GF-D8 (cell line): Measurements from ENCODE around the gene TRAPPC12.

Source experiments
- DNase-seq: peaks from one replicate; lab custom pipeline; 2025; lab: John Stamatoyannopoulos, UW

TRAPPC12 gene

GRCh38 chr2:3468296-3468988 is 88.9 kb downstream of the TRAPPC12 start:
- DNase-seq, result no peak

DNA sequence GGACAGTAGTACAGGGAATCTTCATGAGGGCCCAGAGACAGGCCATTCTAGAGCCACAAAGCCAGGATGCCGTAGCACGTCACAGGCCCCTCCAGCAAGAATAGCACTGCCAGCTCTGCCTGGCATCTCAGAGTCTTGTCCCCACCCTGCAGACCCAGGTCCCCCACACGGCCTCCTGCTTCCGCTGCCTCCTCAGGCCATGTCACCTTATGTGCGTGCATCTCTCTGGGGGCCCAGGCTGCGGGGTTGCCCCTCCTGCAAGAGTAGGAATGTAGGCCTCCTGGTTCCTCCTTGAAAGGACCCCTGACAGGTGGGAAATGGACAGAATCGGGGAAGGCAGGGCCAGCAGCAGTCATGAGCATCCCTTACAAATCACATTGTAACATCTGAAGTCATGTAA is 90.0 kb downstream of the TRAPPC12 start:
- DNase-seq, result no peak

DNA sequence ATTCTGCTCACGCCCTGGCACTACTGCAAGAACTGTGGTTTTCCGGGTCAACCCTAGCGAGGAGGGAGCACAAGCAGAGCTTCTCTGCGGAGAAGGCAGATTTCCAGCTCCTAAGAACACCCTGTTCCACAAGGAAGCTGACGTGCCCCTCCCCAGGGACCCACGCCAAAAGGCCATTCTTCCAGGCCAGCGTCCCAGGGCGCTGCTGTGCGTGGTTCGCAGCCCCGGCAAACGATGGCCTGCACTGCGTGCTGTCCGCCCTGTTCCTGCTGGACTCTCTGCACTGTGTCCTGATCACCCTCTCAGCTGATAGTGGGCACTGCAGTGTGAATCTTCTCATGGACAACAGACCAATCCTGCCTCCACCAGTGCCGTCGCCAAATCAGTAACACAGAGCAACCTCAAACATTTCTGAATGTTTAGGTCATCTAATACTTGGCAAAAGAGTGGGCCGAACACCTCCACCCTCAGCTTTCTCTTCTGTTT is 90.7 kb downstream of the TRAPPC12 start:
- DNase-seq, result no peak

DNA sequence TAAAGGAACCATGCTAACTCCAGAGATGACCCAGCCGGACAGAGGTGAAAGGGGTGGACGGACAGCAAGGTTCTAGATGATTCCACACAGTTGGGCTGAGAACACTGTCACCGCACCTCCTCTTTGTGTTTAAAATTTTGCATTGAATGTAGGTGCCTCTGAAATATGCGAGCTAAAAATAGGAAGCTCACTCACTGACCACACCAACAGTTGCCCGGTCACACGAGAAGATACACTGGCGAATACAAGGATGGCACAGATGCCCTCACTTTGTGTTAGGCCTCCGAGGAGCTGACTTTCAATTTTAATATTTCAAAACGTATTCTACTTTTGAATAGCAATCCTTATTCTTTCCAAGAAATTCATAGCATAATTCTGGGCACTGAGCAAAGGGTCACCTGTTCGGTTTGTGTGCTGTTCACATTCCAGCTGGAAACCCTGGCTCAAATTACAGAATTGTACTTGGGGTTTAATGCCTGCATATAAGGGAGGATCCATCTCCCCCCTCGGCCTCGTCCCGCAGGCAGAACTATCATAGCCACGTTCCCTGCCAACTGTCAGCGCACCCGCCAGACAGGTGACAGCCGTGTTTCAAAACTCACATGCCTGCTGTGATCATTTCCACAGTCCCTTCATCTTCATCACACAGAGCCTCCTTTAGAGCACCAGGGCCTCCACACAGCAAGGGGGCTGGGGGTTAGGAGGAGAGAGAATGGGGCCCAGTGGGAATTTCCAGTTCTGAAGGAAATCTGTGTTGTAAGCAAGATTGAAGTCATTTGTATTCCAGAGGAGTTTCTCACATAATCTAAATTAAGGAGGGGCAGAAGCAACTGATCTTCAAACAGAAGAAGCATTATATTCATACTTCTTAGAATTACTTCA is 91.6 kb downstream of the TRAPPC12 start:
- DNase-seq, result no peak

GRCh38 chr2:3472296-3472695 is 92.8 kb downstream of the TRAPPC12 start:
- no peak for DNase-seq

GRCh38 chr2:3472966-3473365 is 93.5 kb downstream of the TRAPPC12 start:
- no peak for DNase-seq

- DNase-seq, result no peak
Measured at GRCh38 chr2:3475771-3476170, 96.3 kb downstream of the TRAPPC12 start.

GRCh38 chr2:3476321-3476984 is 97.0 kb downstream of the TRAPPC12 start:
- no peak for DNase-seq

GRCh38 chr2:3476985-3477327 is 97.5 kb downstream of the TRAPPC12 start:
- no peak for DNase-seq

DNA sequence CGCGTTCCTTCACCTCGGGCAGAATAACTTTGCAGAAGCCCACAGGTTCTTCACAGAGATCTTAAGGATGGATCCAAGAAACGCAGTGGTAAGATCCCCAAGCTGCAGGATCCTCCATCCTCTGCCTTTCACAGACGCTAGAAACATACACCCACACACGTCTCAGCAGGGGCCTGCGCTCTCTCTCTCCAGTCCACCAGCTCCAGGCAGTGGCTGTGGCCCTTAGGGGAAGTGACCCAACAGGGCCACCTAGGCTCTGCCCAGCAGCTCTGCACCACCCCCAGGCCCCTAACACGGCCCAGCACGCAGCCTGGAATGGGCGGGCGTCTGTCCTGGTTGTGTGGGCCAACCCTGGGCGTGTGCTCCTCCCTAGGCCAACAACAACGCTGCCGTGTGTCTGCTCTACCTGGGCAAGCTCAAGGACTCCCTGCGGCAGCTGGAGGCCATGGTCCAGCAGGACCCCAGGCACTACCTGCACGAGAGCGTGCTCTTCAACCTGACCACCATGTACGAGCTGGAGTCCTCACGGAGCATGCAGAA is 99.4 kb downstream of the TRAPPC12 start:
- no peak for DNase-seq

DNA sequence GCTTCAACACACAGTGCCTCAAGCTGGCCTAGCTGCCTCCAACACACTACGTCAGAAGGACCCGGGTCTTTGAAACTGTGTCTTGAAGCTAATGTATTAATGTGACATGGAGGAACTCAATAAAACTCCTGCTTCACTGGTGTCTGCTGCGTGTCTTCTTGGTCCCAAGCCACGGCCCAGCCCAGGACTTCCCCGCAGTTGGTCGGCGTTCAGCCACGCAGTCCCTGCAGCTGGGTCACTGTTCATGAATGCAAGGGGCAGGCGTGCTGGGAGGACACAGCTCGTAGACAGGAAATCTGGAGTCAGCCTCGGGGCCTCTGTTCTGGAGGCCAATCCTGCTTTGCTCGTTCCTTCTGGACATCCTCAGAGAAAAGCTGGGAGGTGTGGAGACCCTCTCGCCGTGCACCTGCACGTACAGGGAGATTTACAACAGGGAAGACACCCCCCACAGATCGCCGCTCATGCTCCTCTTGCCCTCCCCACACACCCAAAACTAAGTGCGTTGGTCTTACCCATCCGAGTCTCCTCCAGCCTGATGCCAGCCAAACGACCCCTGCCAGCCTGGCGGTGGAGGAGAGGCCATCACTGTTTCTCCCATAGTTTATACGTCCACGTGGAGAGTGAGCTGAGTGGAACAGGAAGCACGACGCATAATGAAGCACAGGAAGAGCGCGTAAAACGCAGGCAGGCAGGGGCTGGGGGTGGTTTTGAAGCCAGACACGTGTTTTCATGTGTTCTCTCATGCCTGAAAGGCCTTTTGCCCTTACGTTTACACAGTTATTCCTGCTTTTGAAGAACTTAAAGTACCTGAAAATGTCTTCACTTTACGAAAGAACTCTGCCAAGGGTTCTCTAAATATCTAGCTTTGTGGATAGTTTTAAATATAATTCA is 100.2 kb downstream of the TRAPPC12 start:
- DNase-seq, result no peak

- DNase-seq, result no peak
Measured at GRCh38 chr2:3480352-3481010, 101.0 kb downstream of the TRAPPC12 start.

DNA sequence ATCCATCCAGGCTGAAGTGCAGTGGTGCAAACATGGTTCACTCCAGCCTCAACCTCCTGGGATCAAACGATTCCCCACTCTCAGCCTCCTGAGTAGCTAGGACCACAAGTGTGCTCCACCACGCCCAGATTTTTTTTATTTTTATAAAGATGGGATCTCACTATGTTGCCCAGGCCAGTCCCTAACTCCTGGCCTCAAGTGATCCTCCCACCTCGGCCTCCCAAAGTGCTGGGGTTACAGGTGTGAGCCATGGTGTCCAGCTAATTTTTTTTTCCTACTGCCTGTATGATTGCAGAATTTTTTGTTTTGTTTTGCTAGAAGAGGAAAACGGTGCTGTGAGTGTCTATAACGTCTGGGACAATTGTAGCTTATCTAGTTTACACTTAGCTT is 101.5 kb downstream of the TRAPPC12 start:
- DNase-seq, result no peak

DNA sequence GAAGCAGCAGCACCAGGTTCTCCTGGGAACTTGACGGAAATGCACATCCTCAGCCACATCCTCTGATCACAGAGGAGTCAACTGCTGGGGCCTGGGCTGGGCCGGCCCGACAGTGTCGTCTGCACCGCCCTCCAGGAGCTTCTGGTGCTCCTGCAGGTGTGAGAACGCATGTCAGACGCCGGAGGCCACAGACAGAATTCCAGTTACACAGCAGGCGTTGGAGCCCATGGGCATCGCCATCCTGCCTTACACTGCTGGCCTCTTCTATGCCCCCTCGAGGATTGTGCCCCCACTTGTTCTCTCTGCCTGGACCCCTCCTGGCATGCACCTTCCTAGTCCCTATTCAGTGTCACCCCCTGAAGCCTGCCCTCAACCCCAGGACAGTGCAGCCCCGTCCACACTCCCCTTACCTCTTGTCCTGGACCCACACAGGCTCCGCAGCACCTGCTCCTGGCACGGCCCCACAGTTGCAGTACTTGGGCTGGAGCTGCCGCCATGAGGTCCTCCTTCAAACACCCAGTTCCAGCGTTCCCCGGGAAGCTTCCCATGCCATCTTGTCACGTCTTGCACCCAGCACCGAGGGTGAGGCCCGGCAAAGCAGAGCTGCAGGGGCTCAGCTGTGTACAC is 102.4 kb downstream of the TRAPPC12 start:
- DNase-seq, result no peak

- no peak for DNase-seq
Measured at GRCh38 chr2:3482363-3482821, 102.9 kb downstream of the TRAPPC12 start.

- DNase-seq, result no peak
Measured at GRCh38 chr2:3483227-3483985, 103.9 kb downstream of the TRAPPC12 start.

GRCh38 chr2:3483986-3484960 is 104.8 kb downstream of the TRAPPC12 start:
- no peak for DNase-seq

- DNase-seq, result no peak
Measured at GRCh38 chr2:3485166-3485565, 105.7 kb downstream of the TRAPPC12 start.
